ENCODE results near the gene DDA1.
"Not testable (repeated sequence)": the region's sequence is repeated elsewhere in the genome, so short reads cannot be mapped to it uniquely, and the experiment has no call there.

DDA1 gene

GRCh38 chr19:17309198-17309964 is at the start of gene DDA1:
TSS of gene DDA1 (plus strand) at chr19:17309563. CDS start at chr19:17309655, 92 bp downstream.
- peak; percentile 99 for DNase-seq (ENCODE audit: low spot score)

- DNase-seq (ENCODE audit: low spot score), result no peak
Measured at GRCh38 chr19:17259934-17260333, 49.4 kb upstream of the DDA1 start.

DNA sequence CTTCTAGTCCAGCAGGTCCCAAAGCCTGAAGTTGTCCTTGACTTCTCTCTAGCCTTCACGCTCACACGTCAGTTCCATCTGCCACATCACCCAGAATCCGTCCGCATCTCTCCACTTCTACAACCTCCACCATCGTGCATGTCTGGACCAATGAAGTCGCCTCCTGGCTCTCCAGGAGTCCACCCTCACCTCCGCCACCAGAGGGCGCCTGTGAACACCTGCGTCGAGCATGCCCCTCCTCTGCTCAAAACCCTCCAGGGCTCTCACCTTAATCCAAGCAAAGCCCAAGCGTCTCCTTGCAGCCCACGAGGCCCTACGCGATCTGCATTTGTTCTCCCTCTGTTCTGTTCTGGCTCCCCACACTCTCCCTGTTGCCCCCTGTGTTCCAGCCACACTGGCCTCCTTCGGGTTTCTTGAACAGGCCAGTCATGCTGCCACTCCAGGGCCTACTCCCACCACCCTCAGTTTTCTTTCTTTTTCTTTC is 48.5 kb upstream of the DDA1 start:
- DNase-seq (ENCODE audit: low spot score), result peak; percentile 89

- no peak for DNase-seq (ENCODE audit: low spot score)
Measured at GRCh38 chr19:17262557-17262956, 46.8 kb upstream of the DDA1 start.

- no peak for DNase-seq (ENCODE audit: low spot score)
Measured at GRCh38 chr19:17263712-17264640, 45.4 kb upstream of the DDA1 start.

- no peak for DNase-seq (ENCODE audit: low spot score)
Measured at GRCh38 chr19:17264641-17264979, 44.8 kb upstream of the DDA1 start, which contains the start of gene USHBP1. TSS of gene USHBP1 (minus strand) at chr19:17264745. CDS start at chr19:17264299, 446 bp downstream.

DNA sequence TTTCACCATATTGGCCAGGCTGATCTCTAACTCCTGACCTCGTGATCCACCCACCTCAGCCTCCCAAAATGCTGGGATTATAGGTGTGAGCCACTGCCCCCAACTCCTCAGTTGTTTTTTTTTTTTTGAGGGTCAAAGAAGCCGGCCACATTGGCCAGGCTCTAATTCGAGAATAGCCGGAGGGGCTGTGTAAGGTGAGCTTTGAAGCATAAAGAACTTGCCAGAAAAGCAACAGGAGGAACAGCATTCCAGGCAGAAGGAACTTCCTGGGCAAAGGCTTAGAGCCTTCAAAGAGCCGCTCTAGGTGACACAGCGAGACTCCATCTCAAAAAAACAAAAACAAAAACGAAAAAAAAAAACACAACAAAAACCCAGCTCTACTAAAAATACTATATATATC is 43.3 kb upstream of the DDA1 start:
- DNase-seq (ENCODE audit: low spot score), result no peak

DNA sequence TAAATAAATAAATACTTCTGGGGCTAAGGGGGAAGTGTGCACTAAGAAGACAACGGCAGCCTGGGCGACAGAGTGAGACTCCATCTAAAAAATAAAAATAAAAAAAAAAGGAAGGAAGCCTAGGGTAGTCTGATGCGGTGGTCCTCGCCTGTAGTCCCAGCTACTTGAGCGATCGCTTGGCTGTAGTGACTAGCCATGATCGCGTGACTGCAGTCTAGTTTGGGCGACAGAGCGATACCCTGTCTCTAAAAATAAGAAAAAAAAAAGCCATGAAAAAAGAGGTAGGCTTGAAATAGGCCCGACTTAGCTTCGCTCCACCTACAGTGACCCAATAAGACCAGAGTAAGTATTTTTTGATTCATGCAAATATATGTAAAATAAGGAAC is 42.8 kb upstream of the DDA1 start:
- DNase-seq (ENCODE audit: low spot score), result no peak

DNA sequence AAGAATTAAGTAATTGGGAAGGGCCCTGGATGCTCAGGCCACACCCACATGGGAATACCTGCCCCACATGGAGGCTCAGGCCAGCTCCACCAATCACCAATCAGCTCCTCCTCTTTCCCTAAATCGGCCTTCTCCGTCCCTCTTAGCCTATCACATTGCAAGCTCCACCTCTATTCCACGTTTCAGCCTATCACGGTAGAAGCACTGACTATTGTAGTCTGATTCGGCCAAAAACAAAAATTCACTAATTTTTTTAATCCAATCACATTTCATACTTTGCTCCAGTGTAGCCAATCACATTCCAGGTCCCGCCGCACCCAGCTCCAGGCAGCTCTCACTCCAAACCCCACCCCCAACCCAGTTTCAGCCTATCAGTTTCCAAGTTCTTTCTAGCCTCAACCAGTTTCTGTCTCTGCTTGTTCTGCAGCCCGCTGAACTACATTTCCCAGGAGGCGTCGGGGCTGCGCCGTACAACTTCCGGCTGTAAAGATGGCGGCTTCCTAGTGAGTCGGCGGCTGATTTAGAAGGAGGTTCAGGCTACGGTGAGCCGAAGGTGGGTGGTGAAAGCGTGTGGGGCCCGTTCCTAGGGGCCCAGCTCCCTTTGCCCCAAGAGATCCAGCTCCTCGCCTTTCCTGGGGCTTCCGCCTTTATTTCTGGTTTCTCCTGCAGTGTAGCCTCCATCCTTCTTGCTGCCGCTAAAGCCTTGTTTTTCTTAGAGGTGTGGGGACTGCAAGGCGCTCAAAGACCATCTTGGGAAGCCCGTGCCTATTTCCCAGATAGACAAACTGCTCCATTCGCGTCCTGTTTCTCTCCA is 42.2 kb upstream of the DDA1 start, which contains the start of gene BABAM1:
TSS of gene BABAM1 (plus strand) at position 469 of the 814 bp plus-strand sequence. CDS start 1,364 bp downstream, outside the sequence.
- DNase-seq (ENCODE audit: low spot score), result peak; percentile 96

DNA sequence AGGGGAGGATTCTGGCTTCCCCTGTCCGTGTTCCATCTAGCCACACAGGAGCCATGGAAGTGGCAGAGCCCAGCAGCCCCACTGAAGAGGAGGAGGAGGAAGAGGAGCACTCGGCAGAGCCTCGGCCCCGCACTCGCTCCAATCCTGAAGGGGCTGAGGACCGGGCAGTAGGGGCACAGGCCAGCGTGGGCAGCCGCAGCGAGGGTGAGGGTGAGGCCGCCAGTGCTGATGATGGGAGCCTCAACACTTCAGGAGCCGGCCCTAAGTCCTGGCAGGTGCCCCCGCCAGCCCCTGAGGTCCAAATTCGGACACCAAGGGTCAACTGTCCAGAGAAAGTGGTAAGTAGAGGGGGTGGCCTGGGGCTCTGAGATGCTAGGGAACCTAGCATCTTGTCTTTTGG is 40.6 kb upstream of the DDA1 start:
- DNase-seq (ENCODE audit: low spot score), result no peak

GRCh38 chr19:17274892-17275291 is 34.5 kb upstream of the DDA1 start:
- DNase-seq (ENCODE audit: low spot score), result not testable (repeated sequence)

DNA sequence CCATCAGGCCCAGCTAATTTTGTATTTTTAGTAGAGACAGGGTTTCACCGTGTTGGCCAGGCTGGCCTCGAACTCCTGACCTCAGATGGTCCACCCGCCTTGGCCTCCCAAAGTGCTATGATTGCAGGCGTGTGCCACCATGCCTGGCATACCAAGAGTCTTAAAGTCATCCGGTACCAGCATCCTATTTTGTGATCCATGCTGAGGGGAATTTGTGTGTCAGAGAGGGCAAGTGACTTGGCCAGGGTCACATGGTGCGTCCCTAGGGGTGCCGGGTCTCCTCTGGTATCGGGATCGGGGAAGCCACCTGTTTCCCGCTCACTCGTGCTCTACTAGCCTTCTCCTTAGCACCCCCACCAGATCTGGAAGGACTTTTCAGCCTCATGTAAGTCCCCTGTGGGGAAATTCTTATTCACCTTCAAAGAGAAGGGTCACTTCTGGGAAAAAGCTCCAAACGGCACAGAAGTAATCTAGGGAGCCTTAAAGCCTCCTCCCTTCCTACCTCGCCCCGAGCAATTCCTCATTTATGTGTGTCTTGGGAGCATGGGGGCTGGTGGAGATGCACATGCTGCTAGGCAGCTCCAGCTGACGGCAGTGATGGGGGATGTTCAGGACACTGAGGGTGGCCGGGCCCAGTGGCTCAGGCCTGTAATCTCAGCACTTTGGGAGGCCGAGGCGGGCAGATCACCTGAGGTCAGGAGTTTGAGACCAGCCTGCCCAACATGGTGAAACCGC is 33.8 kb upstream of the DDA1 start:
- no peak for DNase-seq (ENCODE audit: low spot score)

- DNase-seq (ENCODE audit: low spot score), result no peak
Measured at GRCh38 chr19:17279436-17279835, 29.9 kb upstream of the DDA1 start.

DNA sequence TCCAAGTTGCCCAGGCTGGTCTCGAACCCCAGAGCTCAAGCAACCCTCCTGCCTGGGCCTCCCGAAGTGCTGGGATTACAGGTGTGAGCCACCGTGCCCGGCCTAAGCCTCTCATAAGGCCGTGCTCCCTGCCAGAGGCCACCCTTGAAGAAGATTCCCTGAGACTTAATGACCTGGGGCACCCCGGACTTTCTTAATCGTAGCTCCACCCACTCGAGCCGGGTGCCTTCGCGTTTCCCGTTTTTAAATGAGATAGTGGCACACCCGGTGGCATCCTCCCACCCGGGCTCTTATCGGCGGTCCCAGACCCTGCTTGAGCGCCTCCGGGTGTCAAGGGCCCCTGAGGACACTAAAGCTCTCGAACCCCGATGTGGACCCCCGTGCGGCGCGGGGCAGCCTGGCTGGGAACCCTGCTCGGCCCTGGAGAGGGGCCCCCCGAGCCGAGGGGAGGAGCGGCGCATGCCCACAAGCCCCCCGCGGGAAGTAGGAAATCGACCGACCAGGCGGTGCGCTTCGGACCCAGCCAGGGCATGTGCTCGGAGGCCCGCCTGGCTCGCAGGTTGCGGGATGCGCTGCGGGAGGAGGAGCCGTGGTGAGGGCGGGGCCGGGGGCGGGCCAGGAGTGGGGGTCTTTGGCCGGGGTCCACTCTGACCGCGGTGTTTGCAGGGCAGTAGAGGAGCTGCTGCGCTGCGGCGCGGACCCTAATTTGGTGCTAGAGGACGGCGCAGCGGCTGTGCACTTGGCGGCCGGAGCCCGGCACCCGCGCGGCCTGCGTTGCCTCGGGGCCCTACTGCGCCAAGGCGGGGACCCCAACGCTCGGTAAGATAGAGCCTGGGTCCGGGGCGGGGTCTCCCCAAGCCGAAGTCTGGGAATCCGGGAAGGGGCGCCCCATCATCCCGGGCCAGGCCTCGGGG is 27.7 kb upstream of the DDA1 start, which contains the start of gene ANKLE1:
TSS of gene ANKLE1 (plus strand) at position 511 of the 914 bp plus-strand sequence. CDS start at position 531, 20 bp downstream.
- no peak for DNase-seq (ENCODE audit: low spot score)

GRCh38 chr19:17282488-17283125 is 26.8 kb upstream of the DDA1 start:
- DNase-seq (ENCODE audit: low spot score), result peak; percentile 92

- DNase-seq (ENCODE audit: low spot score), result no peak
Measured at GRCh38 chr19:17283504-17283996, 25.8 kb upstream of the DDA1 start.

DNA sequence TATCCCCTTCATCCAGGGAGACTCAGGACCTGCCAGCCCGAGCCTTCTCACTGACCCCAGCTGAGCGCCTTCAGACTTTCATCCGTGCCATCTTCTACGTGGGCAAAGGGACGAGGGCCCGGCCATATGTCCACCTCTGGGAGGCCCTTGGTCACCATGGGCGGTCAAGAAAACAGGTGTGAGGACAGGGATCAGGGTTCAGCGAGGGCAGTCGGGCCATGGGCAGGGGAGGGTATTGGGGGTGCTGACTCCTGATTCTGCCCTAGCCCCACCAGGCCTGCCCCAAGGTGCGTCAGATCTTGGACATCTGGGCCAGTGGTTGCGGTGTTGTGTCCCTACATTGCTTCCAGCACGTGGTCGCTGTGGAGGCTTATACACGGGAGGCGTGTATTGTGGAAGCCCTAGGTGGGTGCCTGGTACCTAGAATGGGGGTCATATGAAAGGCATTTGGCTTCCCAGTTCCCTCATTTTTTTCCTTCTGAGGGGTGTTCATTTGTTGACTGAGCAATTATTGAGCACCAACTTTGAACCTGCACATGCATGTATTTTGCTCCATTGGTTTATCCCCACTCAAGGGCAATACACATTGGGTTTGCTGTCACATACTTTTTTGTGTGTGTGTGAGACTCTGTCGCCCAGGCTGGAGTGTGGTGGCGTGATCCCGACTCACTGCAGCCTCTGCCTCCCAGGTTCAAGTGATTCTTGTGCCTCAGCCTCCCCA is 23.8 kb upstream of the DDA1 start:
- no peak for DNase-seq (ENCODE audit: low spot score)

GRCh38 chr19:17286263-17286662 is 23.1 kb upstream of the DDA1 start:
- DNase-seq (ENCODE audit: low spot score), result no peak

GRCh38 chr19:17286752-17287151 is 22.6 kb upstream of the DDA1 start:
- DNase-seq (ENCODE audit: low spot score), result no peak

Measured in ecto neural progenitor cell (in vitro differentiated cells).